ENCODE results near the gene CWC27. TPM values are rescaled to one million over a fixed set of nuclear protein-coding genes. Genes with fewer than 3 reads are reported as not detected.

The CWC27 gene
- total RNA-seq, 1 experiment from 2014 or later = 22.8 TPM

DNA sequence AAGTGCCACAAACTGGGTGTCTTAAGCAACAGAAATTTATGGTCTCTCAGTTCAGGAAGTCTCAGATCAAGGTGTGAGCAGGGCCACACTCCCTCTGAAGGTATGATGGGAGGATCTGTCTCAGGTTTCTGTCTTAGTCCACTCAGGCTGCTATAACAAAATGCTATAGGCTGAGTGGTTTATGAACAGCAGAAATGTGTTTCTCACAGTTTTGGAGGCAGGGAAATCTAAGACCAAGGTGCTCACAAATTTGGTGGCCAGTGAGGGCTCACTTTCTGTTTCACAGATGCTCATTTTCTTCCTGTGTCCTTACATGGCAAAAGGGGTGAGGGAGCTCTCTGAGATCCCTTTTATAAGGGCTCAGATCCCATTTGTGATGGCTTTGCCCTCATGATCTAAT, 281.4 kb downstream of the CWC27 start:
- intact Hi-C loops (cut with micrococcal nuclease; ENCODE audit: unreplicated experiment) = no loop called here
- CTCF ChIA-PET = no interaction called here
- DNase-seq = no peak
- no TSS peak for BruUV-seq (replicated peaks)
- TF ChIP-seq, protein P1, sequence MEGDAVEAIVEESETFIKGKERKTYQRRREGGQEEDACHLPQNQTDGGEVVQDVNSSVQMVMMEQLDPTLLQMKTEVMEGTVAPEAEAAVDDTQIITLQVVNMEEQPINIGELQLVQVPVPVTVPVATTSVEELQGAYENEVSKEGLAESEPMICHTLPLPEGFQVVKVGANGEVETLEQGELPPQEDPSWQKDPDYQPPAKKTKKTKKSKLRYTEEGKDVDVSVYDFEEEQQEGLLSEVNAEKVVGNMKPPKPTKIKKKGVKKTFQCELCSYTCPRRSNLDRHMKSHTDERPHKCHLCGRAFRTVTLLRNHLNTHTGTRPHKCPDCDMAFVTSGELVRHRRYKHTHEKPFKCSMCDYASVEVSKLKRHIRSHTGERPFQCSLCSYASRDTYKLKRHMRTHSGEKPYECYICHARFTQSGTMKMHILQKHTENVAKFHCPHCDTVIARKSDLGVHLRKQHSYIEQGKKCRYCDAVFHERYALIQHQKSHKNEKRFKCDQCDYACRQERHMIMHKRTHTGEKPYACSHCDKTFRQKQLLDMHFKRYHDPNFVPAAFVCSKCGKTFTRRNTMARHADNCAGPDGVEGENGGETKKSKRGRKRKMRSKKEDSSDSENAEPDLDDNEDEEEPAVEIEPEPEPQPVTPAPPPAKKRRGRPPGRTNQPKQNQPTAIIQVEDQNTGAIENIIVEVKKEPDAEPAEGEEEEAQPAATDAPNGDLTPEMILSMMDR (IDR thresholded peaks at IDR 0.05; ENCODE audit: unreplicated experiment) = no peak
- no peaks in the 10 kb centered on the region for H3K4me1 Mint-ChIP-seq (ENCODE audit: low read depth, unreplicated experiment)
- H3K36me3 Mint-ChIP-seq (ENCODE audit: insufficient read depth, unreplicated experiment) = no peaks in the 10 kb centered on the region
- no peaks in the 10 kb centered on the region for H3K27me3 Mint-ChIP-seq (ENCODE audit: unreplicated experiment)
- no peaks in the 10 kb centered on the region for H3K9me3 Mint-ChIP-seq (ENCODE audit: low read depth, unreplicated experiment)
- no peak overlapping the region for H3K27ac Mint-ChIP-seq (ENCODE audit: unreplicated experiment)
- no peak overlapping the region for H3K4me3 Mint-ChIP-seq (ENCODE audit: low read depth, unreplicated experiment)

DNA sequence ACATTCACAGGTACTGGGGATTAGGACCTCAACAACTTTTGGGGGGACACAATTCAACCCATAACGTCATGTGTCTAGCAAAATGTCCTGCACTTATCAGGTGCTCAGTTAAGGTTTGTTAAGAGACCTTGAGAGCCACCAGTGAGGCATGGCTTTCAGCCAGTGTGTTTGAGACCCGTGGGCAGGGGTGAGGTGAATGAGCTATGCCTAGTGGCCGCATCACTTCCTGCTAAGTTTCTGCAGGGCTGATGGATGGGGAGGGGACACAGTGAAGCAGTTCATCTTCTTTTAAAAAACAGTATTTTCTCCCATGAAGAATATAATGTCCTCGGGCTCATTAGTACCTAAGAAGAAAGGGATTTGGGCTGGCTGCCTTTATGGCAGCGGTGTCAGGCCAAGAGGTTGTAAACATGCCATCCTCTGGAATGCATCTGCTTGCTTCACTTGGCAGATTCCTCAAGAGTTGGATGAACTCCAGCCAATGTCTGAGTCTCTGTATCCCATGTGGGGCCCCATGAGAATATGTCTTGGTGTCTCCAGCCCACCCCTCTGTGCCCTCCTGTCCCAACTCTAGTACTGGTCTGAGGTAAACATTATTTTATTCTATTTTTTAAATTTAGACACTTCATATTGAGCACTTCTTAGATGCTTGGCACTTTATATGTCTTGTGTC, 282.2 kb downstream of the CWC27 start:
- H3K27me3 Mint-ChIP-seq (ENCODE audit: unreplicated experiment) = no peaks in the 10 kb centered on the region
- TF ChIP-seq, protein P1 (IDR thresholded peaks at IDR 0.05; ENCODE audit: unreplicated experiment) = no peak
- H3K4me3 Mint-ChIP-seq (ENCODE audit: low read depth, unreplicated experiment) = no peak overlapping the region
- intact Hi-C loops (cut with micrococcal nuclease; ENCODE audit: unreplicated experiment) = no loop called here
- H3K36me3 Mint-ChIP-seq (ENCODE audit: insufficient read depth, unreplicated experiment) = no peaks in the 10 kb centered on the region
- no peaks in the 10 kb centered on the region for H3K9me3 Mint-ChIP-seq (ENCODE audit: low read depth, unreplicated experiment)
- BruUV-seq (replicated peaks) = no TSS peak
- H3K27ac Mint-ChIP-seq (ENCODE audit: unreplicated experiment) = no peak overlapping the region
- no peak for DNase-seq
- CTCF ChIA-PET = no interaction called here
- H3K4me1 Mint-ChIP-seq (ENCODE audit: low read depth, unreplicated experiment) = no peaks in the 10 kb centered on the region

DNA sequence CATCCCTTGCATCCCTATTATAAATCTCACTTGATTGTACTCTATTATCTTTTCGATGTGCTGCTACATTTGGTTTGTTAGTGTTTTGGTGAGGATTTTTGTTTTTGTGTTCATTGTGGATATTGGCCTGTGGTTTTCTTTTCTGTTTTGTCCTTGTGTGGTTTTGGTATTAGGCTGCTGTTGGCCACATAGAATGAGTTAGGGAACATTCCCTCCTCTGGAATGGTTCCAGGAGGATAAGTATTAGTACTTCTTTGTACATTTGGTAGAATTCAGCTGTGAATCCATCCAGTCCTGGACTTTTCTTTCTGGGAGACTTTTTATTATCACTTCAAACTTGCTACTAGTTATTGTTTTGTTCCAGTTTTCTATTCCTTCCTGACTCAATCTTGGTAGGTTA, 287.2 kb downstream of the CWC27 start:
- TF ChIP-seq, protein P1 (IDR thresholded peaks at IDR 0.05; ENCODE audit: unreplicated experiment) = no peak
- CTCF ChIA-PET = no interaction called here
- no peak overlapping the region for H3K4me3 Mint-ChIP-seq (ENCODE audit: low read depth, unreplicated experiment)
- intact Hi-C loops (cut with micrococcal nuclease; ENCODE audit: unreplicated experiment) = no loop called here
- no peaks in the 10 kb centered on the region for H3K36me3 Mint-ChIP-seq (ENCODE audit: insufficient read depth, unreplicated experiment)
- no TSS peak for BruUV-seq (replicated peaks)
- no peak for DNase-seq
- H3K27me3 Mint-ChIP-seq (ENCODE audit: unreplicated experiment) = no peaks in the 10 kb centered on the region
- no peak overlapping the region for H3K27ac Mint-ChIP-seq (ENCODE audit: unreplicated experiment)
- no peaks in the 10 kb centered on the region for H3K4me1 Mint-ChIP-seq (ENCODE audit: low read depth, unreplicated experiment)
- no peaks in the 10 kb centered on the region for H3K9me3 Mint-ChIP-seq (ENCODE audit: low read depth, unreplicated experiment)

DNA sequence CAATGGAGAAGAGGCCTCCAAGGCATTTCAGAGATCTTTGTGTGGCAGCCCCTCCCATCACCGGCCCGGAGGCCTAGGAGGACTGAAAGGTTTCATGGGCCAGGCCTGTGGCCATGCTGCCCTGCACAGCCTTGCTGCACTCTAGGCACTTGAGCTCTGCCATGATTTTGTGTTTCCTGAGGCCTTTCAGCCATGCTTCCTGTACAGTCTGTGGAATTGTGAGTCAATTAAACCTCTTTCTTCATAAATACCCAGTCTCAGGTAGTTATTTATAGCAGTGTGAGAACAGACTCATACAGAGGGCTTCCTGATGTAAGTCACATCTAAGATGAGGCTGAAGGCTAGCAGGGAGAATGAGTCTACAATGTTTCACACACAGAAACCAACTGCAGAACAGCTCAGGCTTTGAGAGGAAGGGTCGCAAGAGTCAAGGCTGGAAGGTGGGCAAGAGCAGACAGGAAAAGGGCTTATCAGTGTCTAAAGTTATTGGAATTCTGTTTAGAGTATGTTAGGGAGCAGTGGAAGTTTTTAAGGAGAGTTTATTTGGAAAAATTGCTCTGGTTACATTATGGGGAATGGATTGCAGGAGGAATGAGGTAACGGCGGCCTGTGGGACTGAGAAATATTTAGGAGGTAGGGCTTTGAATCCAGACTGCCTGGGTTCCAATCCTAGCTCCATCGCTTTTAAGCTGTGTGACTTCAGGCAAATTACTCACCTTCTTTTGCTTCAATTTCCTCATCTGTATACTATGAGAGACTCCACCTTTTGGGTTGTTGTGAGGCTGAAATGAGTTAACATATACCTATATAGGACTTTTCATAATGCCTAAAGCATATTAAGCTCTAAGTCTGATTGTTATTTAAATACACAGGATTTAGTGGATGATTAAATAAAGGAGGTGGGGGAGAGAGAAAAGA, 291.2 kb downstream of the CWC27 start:
- H3K9me3 Mint-ChIP-seq (ENCODE audit: low read depth, unreplicated experiment) = no peaks in the 10 kb centered on the region
- intact Hi-C loops (cut with micrococcal nuclease; ENCODE audit: unreplicated experiment) = no loop called here
- H3K4me1 Mint-ChIP-seq (ENCODE audit: low read depth, unreplicated experiment) = no peaks in the 10 kb centered on the region
- H3K36me3 Mint-ChIP-seq (ENCODE audit: insufficient read depth, unreplicated experiment) = no peaks in the 10 kb centered on the region
- no TSS peak for BruUV-seq (replicated peaks)
- TF ChIP-seq, protein P1 (IDR thresholded peaks at IDR 0.05; ENCODE audit: unreplicated experiment) = no peak
- CTCF ChIA-PET = interaction anchor here (1.0 kb wide), 1 partner anchor 20 kb away, joined by 3 read pairs; no protein-coding TSS in a partner anchor
- no peak overlapping the region for H3K27ac Mint-ChIP-seq (ENCODE audit: unreplicated experiment)
- DNase-seq = no peak
- H3K4me3 Mint-ChIP-seq (ENCODE audit: low read depth, unreplicated experiment) = no peak overlapping the region
- H3K27me3 Mint-ChIP-seq (ENCODE audit: unreplicated experiment) = no peaks in the 10 kb centered on the region
